Hepatocyte (in vitro differentiated cells): ENCODE results near the gene TOR1B. TPM values are rescaled to one million over a fixed set of nuclear protein-coding genes. Genes with fewer than 3 reads are reported as not detected.

Experiments
- DNase-seq: peaks from one replicate; pipeline ENCODE4 v3.0.0-alpha.2; 2016; ENCODE audit warnings: low spot score
- H2AFZ ChIP-seq: fragments of 200-600 bp; sonication (generic); 2 replicates; pipeline ENCODE4 v1.6.0; 2016; ENCODE audit warnings: antibody characterized with exemption, mild to moderate bottlenecking
- H3K27ac ChIP-seq: fragments of 200-600 bp; sonication (generic); 2 replicates; pipeline ENCODE4 v1.5.1; 2016; ENCODE audit warnings: mild to moderate bottlenecking
- H3K27me3 ChIP-seq: fragments of 200-600 bp; sonication (generic); 2 replicates; pipeline ENCODE4 v1.6.1; 2016
- H3K36me3 ChIP-seq: fragments of 200-600 bp; sonication (generic); replicated peaks from 2 replicates; pipeline ENCODE4 v1.5.1; 2016; ENCODE audit warnings: low read depth; ENCODE audit not compliant: insufficient read depth
- H3K4me1 ChIP-seq: fragments of 200-600 bp; sonication (generic); 2 replicates; pipeline ENCODE4 v1.5.1; 2016; ENCODE audit warnings: mild to moderate bottlenecking, moderate library complexity; ENCODE audit not compliant: insufficient read depth
- H3K4me2 ChIP-seq: fragments of 200-600 bp; sonication (generic); 2 replicates; pipeline ENCODE4 v1.6.0; 2016
- H3K4me3 ChIP-seq: fragments of 200-600 bp; sonication (generic); 2 replicates; pipeline ENCODE4 v1.5.1; 2016; ENCODE audit warnings: mild to moderate bottlenecking
- H3K79me2 ChIP-seq: fragments of 200-600 bp; sonication (generic); 2 replicates; pipeline ENCODE4 v1.6.0; 2017; ENCODE audit warnings: mild to moderate bottlenecking
- H3K9me2 ChIP-seq: fragments of 200-600 bp; sonication (generic); replicated peaks from 2 replicates; pipeline ENCODE4 v1.6.0; 2017; ENCODE audit warnings: mild to moderate bottlenecking; ENCODE audit not compliant: insufficient read depth
- H3K9me3 ChIP-seq: fragments of 200-600 bp; sonication (generic); 2 replicates; pipeline ENCODE4 v1.5.1; 2016; ENCODE audit warnings: low read depth, mild to moderate bottlenecking
- H4K20me1 ChIP-seq: fragments of 200-600 bp; sonication (generic); 2 replicates; pipeline ENCODE4 v1.6.0; 2016; ENCODE audit warnings: mild to moderate bottlenecking; ENCODE audit not compliant: insufficient read depth, poor library complexity, severe bottlenecking
- EZH2 ChIP-seq: fragments of 200-600 bp; sonication (generic); IDR thresholded peaks from 2 replicates; pipeline ENCODE4 v1.6.1; 2016; ENCODE audit warnings: antibody characterized with exemption, mild to moderate bottlenecking, borderline replicate concordance
- EZH2phosphoT487 ChIP-seq: fragments of 200-600 bp; sonication (generic); IDR thresholded peaks from one replicate; pipeline ENCODE4 v1.6.1; 2018; ENCODE audit warnings: antibody characterized with exemption, mild to moderate bottlenecking, low read depth, moderate library complexity; ENCODE audit not compliant: unreplicated experiment, severe bottlenecking
- WGBS: methylation state at CpG from one replicate; pipeline ENCODE4 v1.1.6; 2016; ENCODE audit warnings: low lambda C conversion rate; ENCODE audit errors: missing lambda C conversion rate; 5-methylcytosine and 5-hydroxymethylcytosine counted together
- polyA plus RNA-seq: library from polyadenylated mRNA; unstranded; fragments of >200 nt; fragmentation: Nextera tagmentation; extraction: Ambion mirVana; gene quantifications from 2 replicates; pipeline ENCODE4 v1.2.1, GENCODE V29; 2016
- total RNA-seq: library from RNA; depleted of rRNA; stranded (reverse); fragments of >200 nt; gene quantifications from 2 replicates; pipeline ENCODE4 v1.2.3, GENCODE V29; 2014
- TF ChIP-seq, protein P1 (sequence below): fragments of 200-600 bp; sonication (generic); IDR thresholded peaks from 2 replicates; pipeline ENCODE4 v1.5.1; 2016; ENCODE audit warnings: antibody characterized with exemption, mild to moderate bottlenecking; ENCODE audit not compliant: poor library complexity

The TOR1B gene
- total and polyA plus RNA-seq, 2 experiments from 2014 or later, result 11.5 to 28.1 TPM

DNA sequence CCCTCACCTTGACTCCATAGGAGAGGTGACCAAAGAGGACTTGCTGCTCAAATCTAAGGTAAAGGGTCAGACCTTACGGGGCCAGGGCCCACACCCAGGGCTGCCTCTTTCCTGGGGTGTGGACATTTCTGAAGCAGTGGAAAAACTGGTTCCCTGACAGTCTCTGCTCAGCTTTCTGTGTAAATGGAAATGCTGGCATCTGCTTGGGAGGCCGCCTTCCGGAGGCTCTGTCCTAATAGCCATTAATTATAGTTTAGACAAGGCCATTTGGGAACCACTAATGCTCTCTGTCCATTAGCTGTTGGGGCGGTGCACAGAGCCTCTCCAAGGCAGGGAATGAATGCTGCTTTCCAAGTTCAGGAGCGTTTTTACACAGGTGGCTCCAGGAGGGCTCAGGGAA is 49.6 kb downstream of the TOR1B start:
- no peak for DNase-seq
- Histone ChIP-seq H3K9me3 (no peaks in the 10 kb centered on the region), H3K4me1 (no peaks in the 10 kb centered on the region), H3K79me2 (no peaks in the 10 kb centered on the region), H3K27me3 (no peaks in the 10 kb centered on the region), H3K9me2 (no peaks in the 10 kb centered on the region), H3K4me2 (no peak overlapping the region), H2AFZ (no peak overlapping the region), H4K20me1 (no peaks in the 10 kb centered on the region), H3K36me3 (no peaks in the 10 kb centered on the region), H3K27ac (peak overlapping the region; percentile 19), H3K4me3 (no peak overlapping the region)
- TF ChIP-seq EZH2phosphoT487 (no peak), EZH2 (no peak)
- TF ChIP-seq, protein P1, sequence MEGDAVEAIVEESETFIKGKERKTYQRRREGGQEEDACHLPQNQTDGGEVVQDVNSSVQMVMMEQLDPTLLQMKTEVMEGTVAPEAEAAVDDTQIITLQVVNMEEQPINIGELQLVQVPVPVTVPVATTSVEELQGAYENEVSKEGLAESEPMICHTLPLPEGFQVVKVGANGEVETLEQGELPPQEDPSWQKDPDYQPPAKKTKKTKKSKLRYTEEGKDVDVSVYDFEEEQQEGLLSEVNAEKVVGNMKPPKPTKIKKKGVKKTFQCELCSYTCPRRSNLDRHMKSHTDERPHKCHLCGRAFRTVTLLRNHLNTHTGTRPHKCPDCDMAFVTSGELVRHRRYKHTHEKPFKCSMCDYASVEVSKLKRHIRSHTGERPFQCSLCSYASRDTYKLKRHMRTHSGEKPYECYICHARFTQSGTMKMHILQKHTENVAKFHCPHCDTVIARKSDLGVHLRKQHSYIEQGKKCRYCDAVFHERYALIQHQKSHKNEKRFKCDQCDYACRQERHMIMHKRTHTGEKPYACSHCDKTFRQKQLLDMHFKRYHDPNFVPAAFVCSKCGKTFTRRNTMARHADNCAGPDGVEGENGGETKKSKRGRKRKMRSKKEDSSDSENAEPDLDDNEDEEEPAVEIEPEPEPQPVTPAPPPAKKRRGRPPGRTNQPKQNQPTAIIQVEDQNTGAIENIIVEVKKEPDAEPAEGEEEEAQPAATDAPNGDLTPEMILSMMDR, result no peak
- WGBS, result 63% methylated on average over 5 of the region's 5 CpGs

DNA sequence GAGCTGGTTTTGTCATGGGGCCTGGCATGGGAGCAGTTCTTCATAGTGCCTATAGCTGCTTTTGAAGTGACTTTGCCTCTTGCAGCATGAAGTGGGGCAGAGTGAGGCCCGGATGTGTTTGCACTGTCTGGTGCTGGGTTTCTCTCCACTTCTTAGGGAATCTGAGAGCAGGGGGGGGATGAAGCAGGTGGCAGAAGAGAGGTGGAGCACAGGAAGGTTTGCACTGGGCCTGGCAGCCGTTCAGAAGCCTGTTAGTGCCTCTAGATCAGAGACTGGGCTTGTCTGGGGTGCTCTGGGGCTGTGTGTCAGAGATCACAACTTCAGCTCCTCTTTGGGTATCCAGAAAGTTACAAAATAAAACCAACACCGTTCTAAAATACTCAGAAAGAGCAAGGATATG is 50.6 kb downstream of the TOR1B start:
- Histone ChIP-seq H3K36me3 (no peaks in the 10 kb centered on the region), H3K4me2 (no peak overlapping the region), H2AFZ (no peak overlapping the region), H3K79me2 (no peaks in the 10 kb centered on the region), H3K4me1 (no peaks in the 10 kb centered on the region), H3K27ac (no peak overlapping the region), H3K9me2 (no peaks in the 10 kb centered on the region), H4K20me1 (no peaks in the 10 kb centered on the region), H3K9me3 (no peaks in the 10 kb centered on the region), H3K27me3 (no peaks in the 10 kb centered on the region), H3K4me3 (no peak overlapping the region)
- WGBS, result 56% methylated on average over 3 of the region's 3 CpGs
- no peak for DNase-seq
- TF ChIP-seq, protein P1, result no peak
- TF ChIP-seq EZH2, result no peak

DNA sequence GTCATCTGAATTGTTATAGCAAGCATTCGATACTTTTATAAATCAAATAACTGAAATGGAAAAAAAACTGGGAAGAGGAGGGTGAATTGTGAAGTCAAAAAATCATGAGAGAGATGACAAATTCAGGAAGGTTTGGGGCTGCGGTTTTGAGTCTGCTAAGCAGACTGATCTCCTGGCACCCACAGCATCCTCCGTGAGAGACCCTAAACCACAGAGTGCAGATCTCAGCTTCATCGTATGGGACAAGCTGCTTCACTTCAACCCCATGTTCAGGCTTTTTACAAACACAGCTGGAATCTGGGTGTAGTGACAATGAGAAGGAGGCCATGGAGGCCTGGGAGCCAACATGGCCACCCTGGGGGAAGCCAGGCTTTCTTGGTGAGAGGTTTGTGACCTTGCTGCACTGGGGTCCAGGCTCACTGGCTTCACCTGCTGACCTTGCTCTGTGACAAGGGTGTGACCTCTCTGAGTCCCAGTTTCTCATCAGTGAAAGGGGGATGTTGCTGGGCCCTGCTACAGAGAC is 51.7 kb downstream of the TOR1B start:
- H3K27me3 ChIP-seq, result no peaks in the 10 kb centered on the region
- H3K9me2 ChIP-seq, result no peaks in the 10 kb centered on the region
- H3K9me3 ChIP-seq, result no peaks in the 10 kb centered on the region
- H3K27ac ChIP-seq, result no peak overlapping the region
- no peak overlapping the region for H2AFZ ChIP-seq
- no peak overlapping the region for H3K4me2 ChIP-seq
- DNase-seq, result no peak
- no peaks in the 10 kb centered on the region for H3K36me3 ChIP-seq
- no peak overlapping the region for H3K4me3 ChIP-seq
- H4K20me1 ChIP-seq, result no peaks in the 10 kb centered on the region
- TF ChIP-seq, protein P1, result no peak
- TF ChIP-seq EZH2phosphoT487 (no peak), EZH2 (no peak)
- 95% methylated on average over 4 of the region's 4 CpGs for WGBS
- no peaks in the 10 kb centered on the region for H3K4me1 ChIP-seq
- H3K79me2 ChIP-seq, result no peaks in the 10 kb centered on the region

DNA sequence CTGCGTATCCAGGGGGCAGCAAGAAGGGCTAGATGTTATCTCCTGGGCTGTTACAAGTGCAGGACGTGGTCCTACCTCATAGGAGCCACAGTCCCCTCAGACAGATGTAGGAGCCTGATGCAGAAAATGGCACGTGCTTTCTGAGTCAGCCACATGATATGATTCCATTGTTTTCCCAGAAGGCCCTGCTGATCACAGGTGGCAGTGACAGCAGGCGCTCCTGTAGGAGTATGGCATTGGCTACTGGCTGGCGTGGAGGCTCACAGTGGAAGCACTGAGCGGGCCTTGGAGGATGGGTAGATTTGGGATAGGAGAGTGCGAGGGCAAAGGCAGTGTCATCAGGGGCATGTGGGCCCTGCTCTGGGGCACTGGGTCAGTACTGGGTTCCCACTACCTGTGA is 54.2 kb downstream of the TOR1B start:
- Histone ChIP-seq H3K4me1 (no peaks in the 10 kb centered on the region), H3K9me3 (no peaks in the 10 kb centered on the region), H3K27me3 (no peaks in the 10 kb centered on the region), H2AFZ (no peak overlapping the region), H3K79me2 (no peaks in the 10 kb centered on the region), H3K36me3 (no peaks in the 10 kb centered on the region), H3K9me2 (no peaks in the 10 kb centered on the region), H3K4me3 (no peak overlapping the region), H3K4me2 (no peak overlapping the region), H3K27ac (no peak overlapping the region), H4K20me1 (no peaks in the 10 kb centered on the region)
- no peak for DNase-seq
- WGBS, result 92% methylated on average over 7 of the region's 7 CpGs
- no peak for TF ChIP-seq EZH2phosphoT487
- no peak for TF ChIP-seq EZH2
- TF ChIP-seq, protein P1, result no peak
